Esophagus muscularis mucosa (tissue), 4 donors: ENCODE results near the gene NDC1. TPM values are rescaled to one million over a fixed set of nuclear protein-coding genes. Genes with fewer than 3 reads are reported as not detected.

Experiments used
- DNase-seq: peaks from one replicate; pipeline ENCODE4 v3.0.0-alpha.2; 2017; ENCODE audit errors: extremely low spot score
- H3K27ac ChIP-seq, 4 donors: fragments of 200-600 bp; sonication (generic); replicated peaks in 1 of 4; 1 replicate in 3 of 4; 2 replicates in 1 of 4; pipeline ENCODE4 v1.5.1; 2016 to 2019; ENCODE audit warnings: mild to moderate bottlenecking in 1 of 4
- H3K27me3 ChIP-seq, 4 donors: fragments of 200-600 bp; sonication (generic); one replicate each; pipeline versions ENCODE4 v1.5.1 to v1.6.0; 2016 to 2019
- H3K36me3 ChIP-seq, 4 donors: fragments of 200-600 bp; sonication (generic); one replicate each; pipeline ENCODE4 v1.5.1; 2016 to 2019
- H3K4me1 ChIP-seq, 4 donors: fragments of 200-600 bp; sonication (generic); one replicate each; pipeline ENCODE4 v1.5.1; 2016 to 2019
- H3K4me3 ChIP-seq, 4 donors: fragments of 200-600 bp; sonication (generic); 1 replicate in 2 of 4; 2 replicates in 2 of 4; pipeline ENCODE4 v1.5.1; 2016 to 2019; ENCODE audit warnings: mild to moderate bottlenecking in 4 of 4, moderate library complexity in 1 of 4
- H3K9me3 ChIP-seq, 4 donors: fragments of 200-600 bp; sonication (generic); 1 replicate in 3 of 4; 2 replicates in 1 of 4; pipeline ENCODE4 v1.5.1; 2016 to 2019
- EP300 ChIP-seq: sonication (generic); formaldehyde crosslinking; IDR thresholded peaks from one replicate; pipeline ENCODE4 v1.6.1; 2017; ENCODE audit warnings: antibody characterized with exemption
- POLR2A ChIP-seq: fragments of 450-650 bp; IDR thresholded peaks from one replicate; pipeline ENCODE4 v1.6.1; 2017; ENCODE audit warnings: antibody characterized with exemption, moderate library complexity, mild to moderate bottlenecking, low read depth
- POLR2AphosphoS5 ChIP-seq, 2 donors: sonication (generic); formaldehyde crosslinking; IDR thresholded peaks; one replicate each; pipeline ENCODE4 v1.6.1; 2017; ENCODE audit warnings: antibody characterized with exemption in 2 of 2
- WGBS: methylation state at CpG from one replicate; pipeline ENCODE4 v1.1.5; 2018; 5-methylcytosine and 5-hydroxymethylcytosine counted together
- intact Hi-C: fragments of 100-400 bp; cut with DNase I; formaldehyde crosslinking; loops from one replicate; pipeline ENCODE4 v1.15.1; 2023
- total RNA-seq, 4 donors: library from RNA; depleted of rRNA; stranded (reverse); fragments of >200 nt; gene quantifications; one replicate each; pipeline versions ENCODE4 v1.1.0 to v1.2.1, GENCODE V29; 2016
- TF ChIP-seq, protein P1 (sequence below), 3 experiments: fragments of 200-600 bp in 2 of 3; fragments of 450-650 bp in 1 of 3; sonication (generic) in 2 of 3; IDR thresholded peaks; one replicate each; pipeline ENCODE4 v1.5.1; 2017 to 2019; ENCODE audit warnings: antibody characterized with exemption in 3 of 3, mild to moderate bottlenecking in 2 of 3, moderate library complexity in 1 of 3

Gene NDC1
- total RNA-seq, 4 donors from 2014 or later = 5.6 to 8.3 (median 8.1) TPM

DNA sequence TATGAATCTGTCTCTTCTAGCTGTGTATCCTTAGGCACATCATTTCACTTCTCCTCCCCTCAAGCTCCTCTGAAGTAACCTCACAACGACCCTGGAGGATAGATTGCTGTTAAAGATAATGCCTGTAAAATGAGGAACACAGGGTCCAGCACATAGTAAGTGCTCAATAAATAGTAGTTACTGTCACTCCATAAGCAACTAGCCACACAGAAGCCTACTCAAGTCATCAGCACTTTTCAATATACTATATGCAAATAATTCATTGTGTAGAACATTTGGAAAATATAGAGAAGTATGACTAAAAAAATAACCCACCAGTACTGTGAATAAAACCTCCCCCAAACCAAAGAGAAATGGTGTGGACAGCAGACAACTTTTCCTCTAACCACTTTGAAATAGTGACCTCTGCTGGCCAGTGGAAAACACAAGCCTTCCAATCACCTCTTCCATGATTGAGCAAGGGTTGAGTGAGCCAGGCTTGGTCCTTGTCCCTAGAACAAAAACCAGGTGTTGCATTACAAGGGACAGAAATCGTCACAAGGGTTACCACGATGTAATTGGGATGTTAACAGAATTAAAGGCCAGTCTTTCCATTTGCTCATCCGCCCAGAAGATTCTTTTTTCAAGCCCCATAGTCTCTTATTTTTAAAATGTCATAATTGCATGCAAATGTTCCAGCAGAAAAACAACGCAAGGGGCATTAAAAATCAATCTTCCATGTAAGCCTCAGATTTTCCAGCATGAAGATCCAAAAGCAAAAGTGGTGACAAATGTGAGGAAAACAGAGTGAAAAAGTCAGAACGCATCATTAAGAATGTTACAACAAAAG lies 83.4 kb downstream of the NDC1 start:
- intact Hi-C loops = loop anchor here (2.0 kb wide), 1 partner anchor 268 kb away; no protein-coding TSS in a partner anchor
- Histone ChIP-seq H3K27ac (no peak overlapping the region), H3K4me1 (no peaks in the 10 kb centered on the region), H3K4me3 (no peak overlapping the region), H3K27me3 (no peaks in the 10 kb centered on the region), H3K9me3 (no peaks in the 10 kb centered on the region), H3K36me3 (no peaks in the 10 kb centered on the region)
- WGBS = 49% methylated on average over 6 of the region's 6 CpGs
- DNase-seq = no peak
- no peak for TF ChIP-seq EP300
- TF ChIP-seq POLR2A = no peak
- TF ChIP-seq, protein P1, sequence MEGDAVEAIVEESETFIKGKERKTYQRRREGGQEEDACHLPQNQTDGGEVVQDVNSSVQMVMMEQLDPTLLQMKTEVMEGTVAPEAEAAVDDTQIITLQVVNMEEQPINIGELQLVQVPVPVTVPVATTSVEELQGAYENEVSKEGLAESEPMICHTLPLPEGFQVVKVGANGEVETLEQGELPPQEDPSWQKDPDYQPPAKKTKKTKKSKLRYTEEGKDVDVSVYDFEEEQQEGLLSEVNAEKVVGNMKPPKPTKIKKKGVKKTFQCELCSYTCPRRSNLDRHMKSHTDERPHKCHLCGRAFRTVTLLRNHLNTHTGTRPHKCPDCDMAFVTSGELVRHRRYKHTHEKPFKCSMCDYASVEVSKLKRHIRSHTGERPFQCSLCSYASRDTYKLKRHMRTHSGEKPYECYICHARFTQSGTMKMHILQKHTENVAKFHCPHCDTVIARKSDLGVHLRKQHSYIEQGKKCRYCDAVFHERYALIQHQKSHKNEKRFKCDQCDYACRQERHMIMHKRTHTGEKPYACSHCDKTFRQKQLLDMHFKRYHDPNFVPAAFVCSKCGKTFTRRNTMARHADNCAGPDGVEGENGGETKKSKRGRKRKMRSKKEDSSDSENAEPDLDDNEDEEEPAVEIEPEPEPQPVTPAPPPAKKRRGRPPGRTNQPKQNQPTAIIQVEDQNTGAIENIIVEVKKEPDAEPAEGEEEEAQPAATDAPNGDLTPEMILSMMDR (IDR thresholded peaks at IDR 0.05) = peak; percentile 60 to 68 (median 66)

DNA sequence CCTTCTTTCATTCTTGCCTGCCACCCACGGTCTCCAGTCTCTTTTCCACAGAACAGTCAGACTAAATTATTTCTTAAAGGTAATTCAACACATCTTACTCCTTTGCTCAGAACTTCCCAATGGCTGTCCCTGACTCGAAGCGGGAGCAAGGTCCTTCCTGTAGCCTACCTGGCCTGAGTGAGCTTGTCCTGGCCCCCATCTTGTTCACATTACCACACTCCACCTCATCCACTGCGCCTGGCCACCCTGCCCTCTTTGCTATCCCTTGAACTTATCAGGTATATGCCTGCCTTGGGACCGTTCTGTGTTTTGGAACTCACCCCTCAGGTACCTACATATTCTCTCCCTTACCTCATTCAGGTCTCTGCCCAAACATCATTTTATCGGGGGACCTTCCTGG lies 85.8 kb downstream of the NDC1 start:
- WGBS = 96% methylated on average over 6 of the region's 6 CpGs
- H3K36me3 ChIP-seq = no peaks in the 10 kb centered on the region
- intact Hi-C loops = no loop called here
- no peaks in the 10 kb centered on the region for H3K27me3 ChIP-seq
- peak; percentile 85 for DNase-seq
- H3K27ac ChIP-seq = no peak overlapping the region
- no peaks in the 10 kb centered on the region for H3K9me3 ChIP-seq
- no peaks in the 10 kb centered on the region for H3K4me1 ChIP-seq
- TF ChIP-seq POLR2A = no peak
- TF ChIP-seq EP300 = no peak
- TF ChIP-seq, protein P1 (IDR thresholded peaks at IDR 0.05) = no peak
- no peak for TF ChIP-seq POLR2AphosphoS5 (IDR thresholded peaks at IDR 0.05)
- no peak overlapping the region for H3K4me3 ChIP-seq

DNA sequence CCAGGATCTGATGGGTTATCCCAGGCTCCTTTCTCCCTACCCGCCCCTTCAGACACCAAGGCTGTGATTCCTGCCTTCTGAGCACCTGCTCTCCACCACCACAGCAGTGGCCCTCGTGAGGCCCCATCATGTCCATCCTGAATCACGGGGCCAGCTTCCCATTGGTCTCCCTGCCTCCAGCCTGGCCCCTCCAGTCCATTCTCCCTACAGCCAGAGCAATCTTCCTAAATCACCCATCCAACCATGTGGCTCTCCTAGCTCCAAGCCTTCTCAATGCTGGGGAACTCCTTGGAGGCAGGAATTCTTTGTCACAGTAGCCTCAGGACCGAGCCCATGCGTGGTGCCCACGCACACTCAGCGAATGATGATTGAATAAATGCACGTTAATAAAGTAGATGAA lies 90.3 kb downstream of the NDC1 start:
- Histone ChIP-seq H3K27ac (no peak overlapping the region), H3K4me3 (no peak overlapping the region), H3K9me3 (no peaks in the 10 kb centered on the region), H3K27me3 (peaks cover 0 to 12% (median 1%) of the 10 kb centered on the region in 4 donors), H3K4me1 (no peaks in the 10 kb centered on the region), H3K36me3 (no peaks in the 10 kb centered on the region)
- WGBS = 91% methylated on average over 8 of the region's 8 CpGs
- TF ChIP-seq, protein P1 (IDR thresholded peaks at IDR 0.05) = no peak
- TF ChIP-seq EP300 = no peak
- intact Hi-C loops = no loop called here
- DNase-seq = peak; percentile 85

DNA sequence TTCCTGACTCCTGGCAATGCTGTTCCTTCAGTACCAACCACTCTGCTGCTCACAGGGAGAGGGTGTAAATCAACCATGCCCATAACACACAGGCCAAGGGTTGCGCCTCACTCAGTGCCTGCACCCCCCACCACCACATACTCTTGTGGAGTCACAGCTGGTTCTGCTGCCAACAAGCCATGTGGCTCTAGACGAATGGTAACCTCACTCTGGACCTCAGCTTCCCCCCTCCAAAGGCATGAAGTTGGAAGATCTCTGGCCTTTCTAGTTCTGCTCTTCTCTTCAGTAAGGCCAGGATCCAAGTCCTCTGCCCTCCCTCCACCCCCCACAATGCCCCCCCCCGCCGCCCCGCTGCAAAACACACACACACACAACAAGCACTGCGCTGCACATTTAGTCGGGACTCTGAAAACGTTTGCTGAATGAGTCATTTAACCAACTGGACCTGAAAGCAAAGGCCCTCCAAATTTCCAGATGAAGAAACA lies 97.4 kb downstream of the NDC1 start:
- Histone ChIP-seq H3K9me3 (no peaks in the 10 kb centered on the region), H3K4me3 (no peak overlapping the region), H3K27ac (no peak overlapping the region), H3K36me3 (no peaks in the 10 kb centered on the region), H3K27me3 (peaks cover 4 to 79% (median 24%) of the 10 kb centered on the region in 4 donors), H3K4me1 (peaks cover 15 to 27% (median 26%) of the 10 kb centered on the region in 4 donors)
- 82% methylated on average over 8 of the region's 8 CpGs for WGBS
- DNase-seq = no peak
- TF ChIP-seq EP300 (no peak), POLR2AphosphoS5 (IDR thresholded peaks at IDR 0.05) (no peak), POLR2A (no peak)
- TF ChIP-seq, protein P1 (IDR thresholded peaks at IDR 0.05) = no peak
- intact Hi-C loops = no loop called here
